A549 (cell line): ENCODE data around the gene CD47. TPM values are rescaled to one million over a fixed set of nuclear protein-coding genes. Genes with fewer than 3 reads are reported as not detected.

Experiments
- ATAC-seq, 2 experiments: fragments of 200-7000 bp in 1 of 2; fragments of >200 bp in 1 of 2; cut with Nextera tagmentation in 1 of 2; cut with Tn5 transposase in 1 of 2; 3 replicates each; pipeline versions ENCODE4 v1.8.0 to v1.9.1; 2018 to 2020; ENCODE audit warnings: mild to moderate bottlenecking in 1 of 2, moderate library complexity in 1 of 2
- CTCF ChIA-PET: fragments of 300-600 bp; sonication (Branson Sonifier 250); formaldehyde crosslinking; extraction: SDS; loops from one replicate; lab custom pipeline; 2021; ENCODE audit warnings: antibody characterized with exemption, inconsistent platforms; lab: Yijun Ruan, JAX
- POLR2A ChIA-PET: fragments of 350-600 bp; formaldehyde crosslinking; extraction: SDS; loops from one replicate; lab custom pipeline; 2021; ENCODE audit warnings: antibody characterized with exemption, inconsistent platforms; lab: Yijun Ruan, JAX
- DNase-seq, 2 experiments: peaks; one replicate each; pipeline versions ENCODE4 v3.0.0 to v3.0.0-alpha.2; 2011 to 2016; ENCODE audit warnings: low read depth in 1 of 2, low spot score in 1 of 2
- FAIRE-seq: peaks from 2 replicates; lab custom pipeline; 2011; peaks lifted over from hg19 to GRCh38; lab: Jason Lieb, UNC
- H3K27ac ChIP-seq, 2 experiments: fragments of >200 bp; sonication (Bioruptor Twin); formaldehyde crosslinking; 3 replicates each; pipeline ENCODE4 v1.5.1; 2016 to 2017
- H3K4me1 ChIP-seq: fragments of >200 bp; sonication (Bioruptor Twin); formaldehyde crosslinking; 3 replicates; pipeline ENCODE4 v1.6.1; 2016
- H3K4me2 ChIP-seq: fragments of >200 bp; sonication (Bioruptor Twin); formaldehyde crosslinking; 3 replicates; pipeline ENCODE4 v1.6.1; 2016
- H3K4me3 ChIP-seq: fragments of >200 bp; sonication (Bioruptor Twin); formaldehyde crosslinking; 3 replicates; pipeline ENCODE4 v1.5.1; 2016
- H3K9me3 ChIP-seq: fragments of >200 bp; sonication (Bioruptor Twin); formaldehyde crosslinking; 3 replicates; pipeline ENCODE4 v1.6.1; 2016
- CBX2 ChIP-seq: fragments of 200-600 bp; sonication (generic); IDR thresholded peaks from 2 replicates; pipeline ENCODE4 v1.6.1; 2016; ENCODE audit warnings: low read depth, mild to moderate bottlenecking, borderline replicate concordance
- CHD4 ChIP-seq: fragments of 200-600 bp; sonication (generic); IDR thresholded peaks from 2 replicates; pipeline ENCODE4 v1.6.1; 2016; ENCODE audit warnings: antibody characterized with exemption, mild to moderate bottlenecking, borderline replicate concordance
- EHMT2 ChIP-seq: fragments of 200-600 bp; sonication (generic); IDR thresholded peaks from 2 replicates; pipeline ENCODE4 v1.6.1; 2016; ENCODE audit warnings: antibody characterized with exemption, low read depth, mild to moderate bottlenecking, moderate library complexity
- FOSB ChIP-seq: fragments of 250-450 bp; sonication (Bioruptor Pico); IDR thresholded peaks from 2 replicates; pipeline ENCODE4 v1.5.0; 2020; ENCODE audit warnings: mild to moderate bottlenecking, moderate library complexity
- FOSL2 ChIP-seq, 2 experiments: fragments of 450-650 bp in 1 of 2; fragments of >200 bp in 1 of 2; sonication (Bioruptor Twin) in 1 of 2; formaldehyde crosslinking; IDR thresholded peaks; 2 replicates each; pipeline versions ENCODE4 v1.5.0 to v1.6.1; 2016 to 2020; ENCODE audit warnings: mild to moderate bottlenecking in 1 of 2, moderate library complexity in 1 of 2
- FOXS1 ChIP-seq: fragments of 250-450 bp; sonication (Bioruptor Pico); IDR thresholded peaks from 2 replicates; pipeline ENCODE4 v1.5.0; 2020; ENCODE audit warnings: mild to moderate bottlenecking, moderate library complexity
- HDAC2 ChIP-seq: fragments of 200-600 bp; sonication (generic); IDR thresholded peaks from 2 replicates; pipeline ENCODE4 v1.6.1; 2016
- HOXB13 ChIP-seq: fragments of 250-450 bp; sonication (Bioruptor Pico); IDR thresholded peaks from 2 replicates; pipeline ENCODE4 v1.5.0; 2020; ENCODE audit warnings: low read depth, mild to moderate bottlenecking, moderate library complexity
- KDM1A ChIP-seq: fragments of 200-600 bp; sonication (generic); IDR thresholded peaks from 2 replicates; pipeline ENCODE4 v1.6.1; 2016; ENCODE audit warnings: low read depth, mild to moderate bottlenecking
- KDM5A ChIP-seq: fragments of 200-600 bp; sonication (generic); IDR thresholded peaks from 2 replicates; pipeline ENCODE4 v1.6.1; 2016; ENCODE audit warnings: antibody characterized with exemption, mild to moderate bottlenecking
- MAFK ChIP-seq: fragments of 450-650 bp; IDR thresholded peaks from 2 replicates; pipeline ENCODE4 v1.6.1; 2014; ENCODE audit not compliant: partially characterized antibody
- MAZ ChIP-seq: fragments of 150-350 bp; IDR thresholded peaks from 2 replicates; pipeline ENCODE4 v1.6.1; 2014; ENCODE audit warnings: antibody characterized with exemption, low read depth, low read length, borderline replicate concordance
- MYC ChIP-seq: IDR thresholded peaks from 2 replicates; pipeline ENCODE4 v1.6.1; 2012; ENCODE audit warnings: mild to moderate bottlenecking, inconsistent platforms, low read length, improper control_type of control experiment, borderline replicate concordance
- NPAS2 ChIP-seq: fragments of 250-450 bp; sonication (Bioruptor Pico); IDR thresholded peaks from 2 replicates; pipeline ENCODE4 v1.8.0; 2022; ENCODE audit warnings: mild to moderate bottlenecking, moderate library complexity, borderline replicate concordance
- NR3C1 ChIP-seq: fragments of >200 bp; sonication (Bioruptor Twin); formaldehyde crosslinking; IDR thresholded peaks from 3 replicates; pipeline ENCODE4 v1.6.1; 2017
- PHF8 ChIP-seq: fragments of 200-600 bp; sonication (generic); IDR thresholded peaks from 2 replicates; pipeline ENCODE4 v1.6.1; 2016; ENCODE audit warnings: low read depth, mild to moderate bottlenecking, antibody characterized with exemption, moderate library complexity, borderline replicate concordance
- RAD21 ChIP-seq, 2 experiments: fragments of >200 bp in 1 of 2; sonication (Bioruptor Twin) in 1 of 2; formaldehyde crosslinking in 1 of 2; IDR thresholded peaks in 1 of 2; conservative IDR thresholded peaks in 1 of 2; 2 replicates in 1 of 2; 3 replicates in 1 of 2; pipeline ENCODE4 v1.6.1; 2012 to 2018; ENCODE audit warnings: inconsistent platforms in 1 of 2
- RARB ChIP-seq: fragments of 250-450 bp; sonication (Bioruptor Pico); IDR thresholded peaks from 2 replicates; pipeline ENCODE4 v1.8.0; 2021; ENCODE audit warnings: mild to moderate bottlenecking, moderate library complexity
- RCOR1 ChIP-seq: fragments of 150-350 bp; IDR thresholded peaks from 2 replicates; pipeline ENCODE4 v1.6.1; 2014; ENCODE audit warnings: antibody characterized with exemption, low read length, low read depth
- RFX5 ChIP-seq: fragments of 450-650 bp; IDR thresholded peaks from 2 replicates; pipeline ENCODE4 v1.7.1; 2014; ENCODE audit warnings: antibody characterized with exemption, mild to moderate bottlenecking, moderate library complexity
- RNF2 ChIP-seq: fragments of 200-600 bp; sonication (generic); IDR thresholded peaks from 2 replicates; pipeline ENCODE4 v1.6.1; 2016; ENCODE audit warnings: low read depth, mild to moderate bottlenecking, antibody characterized with exemption, moderate library complexity, borderline replicate concordance
- SMC3 ChIP-seq: fragments of >200 bp; sonication (Bioruptor Twin); formaldehyde crosslinking; IDR thresholded peaks from 3 replicates; pipeline ENCODE4 v1.6.1; 2018; ENCODE audit warnings: inconsistent platforms
- SREBF2 ChIP-seq: fragments of 450-650 bp; IDR thresholded peaks from 2 replicates; pipeline ENCODE4 v1.6.1; 2014; ENCODE audit warnings: mild to moderate bottlenecking, moderate library complexity
- ZC3H11A ChIP-seq: fragments of 450-650 bp; IDR thresholded peaks from 2 replicates; pipeline ENCODE4 v1.6.1; 2014; ENCODE audit warnings: antibody characterized with exemption, mild to moderate bottlenecking
- WGBS: methylation state at CpG from one replicate; pipeline ENCODE4 v1.1.6; 2017; ENCODE audit errors: missing lambda C conversion rate; 5-methylcytosine and 5-hydroxymethylcytosine counted together
- polyA plus RNA-seq, 4 experiments: library from polyadenylated mRNA; depleted of rRNA in 3 of 4; stranded (reverse); fragments of >200 nt; fragmentation: RNase III in 1 of 4; extraction: RNeasy Plus Mini Kit Qiagen cat#74134 plus additional on column Dnase treatment in 1 of 4; gene quantifications; 2 replicates in 3 of 4; 3 replicates in 1 of 4; pipeline ENCODE4 v1.2.3, GENCODE V29; 2011 to 2017
- TF ChIP-seq, protein P1 (sequence below): fragments of 200-600 bp; sonication (generic); IDR thresholded peaks from 2 replicates; pipeline ENCODE4 v1.6.1; 2016; ENCODE audit warnings: antibody characterized with exemption, mild to moderate bottlenecking, moderate library complexity
- TF ChIP-seq, protein P2 (sequence below): fragments of 450-650 bp; IDR thresholded peaks from 2 replicates; pipeline ENCODE4 v1.6.1; 2014; ENCODE audit warnings: antibody characterized with exemption

CD47 gene
- polyA plus RNA-seq, 2 of the 4 experiments (the other 2 are of a cell fraction) = 31.0 to 35.9 TPM

DNA sequence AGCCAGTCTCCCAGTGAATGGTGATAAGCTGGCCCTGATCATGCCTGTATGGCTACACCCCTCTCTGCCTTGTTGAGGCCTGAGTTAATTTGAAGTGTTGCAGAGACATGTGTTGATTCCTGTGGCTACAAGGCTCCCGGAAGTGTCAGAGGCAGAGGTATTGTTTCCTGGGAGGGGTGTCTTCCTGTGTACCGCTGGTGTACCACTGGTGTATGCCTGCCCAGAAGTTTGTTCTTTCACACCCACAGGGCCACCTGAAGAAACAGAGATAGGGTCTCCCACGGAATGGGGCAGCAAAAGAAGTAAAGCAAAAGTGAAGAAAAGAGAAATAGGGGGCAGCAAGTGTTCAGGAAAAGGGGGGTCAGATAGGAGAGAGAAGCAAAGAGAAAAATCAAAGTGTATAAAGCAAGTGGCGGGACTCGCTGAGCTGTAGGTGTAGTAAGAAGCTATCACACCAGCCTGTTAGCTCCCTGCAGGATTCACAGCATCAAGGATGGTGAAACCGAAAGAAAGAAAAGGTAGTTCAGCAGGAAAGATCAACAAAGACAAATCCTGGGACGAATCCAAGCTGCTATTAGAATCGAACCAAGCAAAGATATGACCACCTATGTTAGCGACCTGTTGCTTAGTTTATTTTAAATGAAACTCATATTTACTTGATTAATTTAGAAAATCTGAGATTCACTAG, 36.6 kb upstream of the CD47 start:
- H3K27ac ChIP-seq = no peak overlapping the region
- peaks cover 18% of the 10 kb centered on the region for H3K4me1 ChIP-seq
- H3K9me3 ChIP-seq = no peaks in the 10 kb centered on the region
- ChIA-PET POLR2A (no interaction called here), CTCF (no interaction called here)
- 74% methylated on average over 9 of the region's 9 CpGs for WGBS
- ATAC-seq (no peak), DNase-seq (no peak)
- H3K4me2 ChIP-seq = no peak overlapping the region
- TF ChIP-seq CBX2 (no peak), RNF2 (no peak), PHF8 (no peak), EHMT2 (no peak), ZC3H11A (no peak), HOXB13 (CRISPR knock-in tag) (no peak), RAD21 (conservative IDR thresholded peaks at IDR 0.05 in 1 of 2, IDR thresholded peaks at IDR 0.05 in 1 of 2) (no peak), FOXS1 (no peak), KDM5A (no peak)
- TF ChIP-seq, protein P1, sequence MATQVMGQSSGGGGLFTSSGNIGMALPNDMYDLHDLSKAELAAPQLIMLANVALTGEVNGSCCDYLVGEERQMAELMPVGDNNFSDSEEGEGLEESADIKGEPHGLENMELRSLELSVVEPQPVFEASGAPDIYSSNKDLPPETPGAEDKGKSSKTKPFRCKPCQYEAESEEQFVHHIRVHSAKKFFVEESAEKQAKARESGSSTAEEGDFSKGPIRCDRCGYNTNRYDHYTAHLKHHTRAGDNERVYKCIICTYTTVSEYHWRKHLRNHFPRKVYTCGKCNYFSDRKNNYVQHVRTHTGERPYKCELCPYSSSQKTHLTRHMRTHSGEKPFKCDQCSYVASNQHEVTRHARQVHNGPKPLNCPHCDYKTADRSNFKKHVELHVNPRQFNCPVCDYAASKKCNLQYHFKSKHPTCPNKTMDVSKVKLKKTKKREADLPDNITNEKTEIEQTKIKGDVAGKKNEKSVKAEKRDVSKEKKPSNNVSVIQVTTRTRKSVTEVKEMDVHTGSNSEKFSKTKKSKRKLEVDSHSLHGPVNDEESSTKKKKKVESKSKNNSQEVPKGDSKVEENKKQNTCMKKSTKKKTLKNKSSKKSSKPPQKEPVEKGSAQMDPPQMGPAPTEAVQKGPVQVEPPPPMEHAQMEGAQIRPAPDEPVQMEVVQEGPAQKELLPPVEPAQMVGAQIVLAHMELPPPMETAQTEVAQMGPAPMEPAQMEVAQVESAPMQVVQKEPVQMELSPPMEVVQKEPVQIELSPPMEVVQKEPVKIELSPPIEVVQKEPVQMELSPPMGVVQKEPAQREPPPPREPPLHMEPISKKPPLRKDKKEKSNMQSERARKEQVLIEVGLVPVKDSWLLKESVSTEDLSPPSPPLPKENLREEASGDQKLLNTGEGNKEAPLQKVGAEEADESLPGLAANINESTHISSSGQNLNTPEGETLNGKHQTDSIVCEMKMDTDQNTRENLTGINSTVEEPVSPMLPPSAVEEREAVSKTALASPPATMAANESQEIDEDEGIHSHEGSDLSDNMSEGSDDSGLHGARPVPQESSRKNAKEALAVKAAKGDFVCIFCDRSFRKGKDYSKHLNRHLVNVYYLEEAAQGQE = no peak
- TF ChIP-seq, protein P2, sequence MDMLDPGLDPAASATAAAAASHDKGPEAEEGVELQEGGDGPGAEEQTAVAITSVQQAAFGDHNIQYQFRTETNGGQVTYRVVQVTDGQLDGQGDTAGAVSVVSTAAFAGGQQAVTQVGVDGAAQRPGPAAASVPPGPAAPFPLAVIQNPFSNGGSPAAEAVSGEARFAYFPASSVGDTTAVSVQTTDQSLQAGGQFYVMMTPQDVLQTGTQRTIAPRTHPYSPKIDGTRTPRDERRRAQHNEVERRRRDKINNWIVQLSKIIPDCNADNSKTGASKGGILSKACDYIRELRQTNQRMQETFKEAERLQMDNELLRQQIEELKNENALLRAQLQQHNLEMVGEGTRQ = no peak
- TF ChIP-seq, all 56 proteins: peak for 0
- no peak for FAIRE-seq
- H3K4me3 ChIP-seq = no peak overlapping the region

DNA sequence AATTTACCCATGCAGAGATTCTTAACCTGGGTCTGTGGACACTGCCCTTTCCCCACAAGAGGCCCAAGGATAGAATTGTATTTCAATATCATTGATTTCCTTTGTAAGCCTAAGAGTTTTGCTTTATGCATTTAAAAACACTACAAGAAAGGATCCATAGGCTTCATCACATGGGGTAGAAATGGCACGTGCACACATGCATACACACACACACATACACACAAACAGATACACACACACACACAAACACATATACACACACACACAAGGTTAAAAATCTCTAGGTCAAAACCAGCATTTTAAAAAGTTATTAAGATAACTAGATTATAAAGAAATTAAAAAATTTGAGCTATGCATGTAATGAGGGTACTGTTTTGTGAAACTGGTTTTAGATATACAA, 35.5 kb upstream of the CD47 start:
- ATAC-seq (no peak), DNase-seq (no peak), FAIRE-seq (no peak)
- peaks cover 7% of the 10 kb centered on the region for H3K4me1 ChIP-seq
- ChIA-PET POLR2A (no interaction called here), CTCF (interaction anchor here (1.2 kb wide), 1 partner anchor 31 kb away, joined by 3 read pairs; no protein-coding TSS in a partner anchor)
- H3K27ac ChIP-seq = no peak overlapping the region
- H3K9me3 ChIP-seq = no peaks in the 10 kb centered on the region
- no peak overlapping the region for H3K4me3 ChIP-seq
- WGBS = 83% methylated on average over 1 of the region's 1 CpG
- H3K4me2 ChIP-seq = no peak overlapping the region
- TF ChIP-seq MAFK = no peak
- no peak for TF ChIP-seq KDM1A
- TF ChIP-seq FOSL2 (IDR thresholded peaks at IDR 0.05) = no peak
- TF ChIP-seq FOSL2 (CRISPR knock-in tag; IDR thresholded peaks at IDR 0.05) = no peak
- TF ChIP-seq NPAS2 = no peak
- no peak for TF ChIP-seq SMC3
- no peak for TF ChIP-seq CHD4
- no peak for TF ChIP-seq RFX5
- TF ChIP-seq RCOR1 = no peak
- TF ChIP-seq, protein P2 = no peak
- TF ChIP-seq FOSB (CRISPR knock-in tag) = no peak
- TF ChIP-seq SREBF2 = no peak
- TF ChIP-seq KDM5A = no peak
- TF ChIP-seq MYC = no peak
- no peak for TF ChIP-seq EHMT2
- TF ChIP-seq MAZ = no peak
- TF ChIP-seq NR3C1 = no peak
- TF ChIP-seq HOXB13 (CRISPR knock-in tag) = no peak
- no peak for TF ChIP-seq HDAC2
- TF ChIP-seq RARB (CRISPR knock-in tag) = no peak
